Type B pancreatic cell (in vitro differentiated cells): ENCODE results near the gene RET. TPM values are rescaled to one million over a fixed set of nuclear protein-coding genes. Genes with fewer than 3 reads are reported as not detected.

Experiments
- DNase-seq: peaks from one replicate; pipeline ENCODE4 v3.0.0; 2021; ENCODE audit warnings: mixed read lengths; ENCODE audit not compliant: unreplicated experiment; ENCODE audit errors: extremely low spot score
- H3K27ac Mint-ChIP-seq: 2 replicates; pipeline ENCODE4 v1.8.0; 2021; ENCODE audit warnings: mild to moderate bottlenecking, mixed read lengths
- H3K27me3 Mint-ChIP-seq: 2 replicates; pipeline ENCODE4 v1.8.0; 2021; ENCODE audit warnings: mixed read lengths
- H3K36me3 Mint-ChIP-seq: 2 replicates; pipeline ENCODE4 v1.8.0; 2021; ENCODE audit warnings: mixed read lengths
- H3K4me1 Mint-ChIP-seq: one replicate; pipeline ENCODE4 v1.8.0; 2021; ENCODE audit warnings: mixed read lengths; ENCODE audit not compliant: unreplicated experiment
- H3K4me3 Mint-ChIP-seq: 2 replicates; pipeline ENCODE4 v1.8.0; 2021; ENCODE audit warnings: mild to moderate bottlenecking, mixed read lengths
- H3K9me3 Mint-ChIP-seq: 2 replicates; pipeline ENCODE4 v1.8.0; 2021; ENCODE audit warnings: mixed read lengths
- total RNA-seq: library from RNA; stranded (reverse); gene quantifications from 2 replicates; pipeline ENCODE4 v1.2.1, GENCODE V29; 2021; ENCODE audit warnings: low replicate concordance
- TF ChIP-seq, protein P1 (sequence below): fragments of 200-600 bp; sonication (generic); conservative IDR thresholded peaks from 2 replicates; pipeline ENCODE4 v1.5.0; 2021; ENCODE audit warnings: antibody characterized with exemption, mild to moderate bottlenecking

The RET gene
- total RNA-seq, 1 donor from 2014 or later, result 8.2 TPM

DNA sequence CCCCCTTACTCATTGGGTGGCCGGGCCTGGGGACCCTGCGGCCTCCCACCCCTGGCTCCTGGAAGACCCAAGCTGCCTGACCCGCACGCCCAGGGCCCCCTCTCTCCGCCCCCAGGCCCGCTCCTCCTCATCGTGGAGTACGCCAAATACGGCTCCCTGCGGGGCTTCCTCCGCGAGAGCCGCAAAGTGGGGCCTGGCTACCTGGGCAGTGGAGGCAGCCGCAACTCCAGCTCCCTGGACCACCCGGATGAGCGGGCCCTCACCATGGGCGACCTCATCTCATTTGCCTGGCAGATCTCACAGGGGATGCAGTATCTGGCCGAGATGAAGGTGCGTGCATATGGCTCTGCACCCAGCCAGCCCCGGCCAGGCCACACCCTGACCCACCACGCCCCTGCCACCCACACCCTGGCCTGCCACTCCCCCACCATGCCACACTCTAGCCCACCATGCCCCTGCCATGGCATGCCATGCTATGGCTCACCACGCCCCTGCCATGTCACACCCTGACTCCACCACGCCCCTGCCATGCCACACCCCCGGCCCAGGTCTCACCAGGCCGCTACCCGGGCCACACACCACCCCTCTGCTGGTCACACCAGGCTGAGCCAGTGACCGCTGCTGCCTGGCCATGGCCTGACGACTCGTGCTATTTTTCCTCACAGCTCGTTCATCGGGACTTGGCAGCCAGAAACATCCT lies 42.7 kb downstream of the RET start:
- Mint-ChIP-seq H3K9me3 (no peaks in the 10 kb centered on the region), H3K4me3 (no peak overlapping the region), H3K27me3 (no peaks in the 10 kb centered on the region), H3K27ac (no peak overlapping the region), H3K36me3 (no peaks in the 10 kb centered on the region), H3K4me1 (peaks cover 10% of the 10 kb centered on the region)
- TF ChIP-seq, protein P1, sequence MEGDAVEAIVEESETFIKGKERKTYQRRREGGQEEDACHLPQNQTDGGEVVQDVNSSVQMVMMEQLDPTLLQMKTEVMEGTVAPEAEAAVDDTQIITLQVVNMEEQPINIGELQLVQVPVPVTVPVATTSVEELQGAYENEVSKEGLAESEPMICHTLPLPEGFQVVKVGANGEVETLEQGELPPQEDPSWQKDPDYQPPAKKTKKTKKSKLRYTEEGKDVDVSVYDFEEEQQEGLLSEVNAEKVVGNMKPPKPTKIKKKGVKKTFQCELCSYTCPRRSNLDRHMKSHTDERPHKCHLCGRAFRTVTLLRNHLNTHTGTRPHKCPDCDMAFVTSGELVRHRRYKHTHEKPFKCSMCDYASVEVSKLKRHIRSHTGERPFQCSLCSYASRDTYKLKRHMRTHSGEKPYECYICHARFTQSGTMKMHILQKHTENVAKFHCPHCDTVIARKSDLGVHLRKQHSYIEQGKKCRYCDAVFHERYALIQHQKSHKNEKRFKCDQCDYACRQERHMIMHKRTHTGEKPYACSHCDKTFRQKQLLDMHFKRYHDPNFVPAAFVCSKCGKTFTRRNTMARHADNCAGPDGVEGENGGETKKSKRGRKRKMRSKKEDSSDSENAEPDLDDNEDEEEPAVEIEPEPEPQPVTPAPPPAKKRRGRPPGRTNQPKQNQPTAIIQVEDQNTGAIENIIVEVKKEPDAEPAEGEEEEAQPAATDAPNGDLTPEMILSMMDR, result no peak
- no peak for DNase-seq

DNA sequence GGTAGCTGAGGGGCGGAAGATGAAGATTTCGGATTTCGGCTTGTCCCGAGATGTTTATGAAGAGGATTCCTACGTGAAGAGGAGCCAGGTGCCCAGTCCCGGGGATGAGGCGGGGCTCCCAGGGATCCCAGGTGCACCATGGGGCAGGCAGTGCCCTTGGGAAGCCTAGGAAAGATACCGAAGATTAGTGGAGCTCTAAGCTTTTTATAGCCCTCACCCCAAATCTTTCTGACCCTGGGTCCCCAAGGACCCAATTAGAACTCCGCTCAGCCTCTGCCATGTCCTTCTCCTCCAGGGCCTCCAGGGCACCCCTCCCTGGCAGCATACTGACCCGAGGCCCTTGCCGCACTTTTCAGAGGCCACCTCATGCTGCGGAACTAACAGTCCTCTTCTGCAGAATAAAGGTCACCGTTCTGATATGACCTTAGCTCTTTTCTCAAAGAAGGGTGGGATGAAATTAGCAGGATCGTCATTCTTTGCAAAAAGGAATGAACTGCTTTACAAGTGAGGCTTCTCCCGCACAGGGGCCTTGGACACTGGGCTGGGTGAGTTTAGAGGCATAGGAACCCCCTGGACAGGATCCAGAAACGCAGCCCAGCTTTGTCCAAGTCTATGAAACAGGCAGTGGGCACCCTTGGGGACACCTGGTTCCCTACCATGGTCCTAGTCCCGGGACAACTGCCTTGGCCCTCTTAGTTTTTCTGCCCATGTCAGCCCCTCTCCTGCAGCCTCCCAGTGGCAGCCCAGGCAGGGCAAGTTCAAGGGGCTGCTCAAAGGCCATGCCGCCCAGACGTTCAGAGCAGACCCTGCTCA lies 43.5 kb downstream of the RET start:
- no peak for DNase-seq
- peaks cover 10% of the 10 kb centered on the region for H3K4me1 Mint-ChIP-seq
- no peak overlapping the region for H3K4me3 Mint-ChIP-seq
- no peaks in the 10 kb centered on the region for H3K27me3 Mint-ChIP-seq
- TF ChIP-seq, protein P1, result no peak
- H3K9me3 Mint-ChIP-seq, result no peaks in the 10 kb centered on the region
- H3K27ac Mint-ChIP-seq, result no peak overlapping the region
- H3K36me3 Mint-ChIP-seq, result no peaks in the 10 kb centered on the region

DNA sequence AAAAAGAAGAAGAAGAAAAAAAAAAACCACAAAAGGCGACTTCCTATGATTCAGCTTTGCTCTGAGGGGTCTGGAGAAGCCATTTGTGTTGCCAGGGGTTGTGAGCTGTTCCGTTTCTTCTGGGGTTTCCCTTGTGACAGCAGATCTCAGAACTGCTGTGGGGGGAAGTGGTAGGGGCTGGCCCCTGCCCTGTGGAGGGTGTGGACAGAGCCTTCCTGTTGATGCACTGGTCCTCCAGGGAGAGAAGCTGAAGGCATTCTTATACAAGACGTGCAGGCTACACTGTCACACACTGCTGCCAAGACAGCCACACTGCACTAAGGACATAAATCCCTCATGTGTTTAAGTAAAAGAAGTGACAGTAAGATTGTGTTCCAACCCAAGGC lies 44.1 kb downstream of the RET start:
- peaks cover 10% of the 10 kb centered on the region for H3K4me1 Mint-ChIP-seq
- H3K9me3 Mint-ChIP-seq, result no peaks in the 10 kb centered on the region
- H3K27me3 Mint-ChIP-seq, result no peaks in the 10 kb centered on the region
- DNase-seq, result no peak
- no peak overlapping the region for H3K27ac Mint-ChIP-seq
- H3K36me3 Mint-ChIP-seq, result no peaks in the 10 kb centered on the region
- no peak overlapping the region for H3K4me3 Mint-ChIP-seq
- TF ChIP-seq, protein P1, result no peak

DNA sequence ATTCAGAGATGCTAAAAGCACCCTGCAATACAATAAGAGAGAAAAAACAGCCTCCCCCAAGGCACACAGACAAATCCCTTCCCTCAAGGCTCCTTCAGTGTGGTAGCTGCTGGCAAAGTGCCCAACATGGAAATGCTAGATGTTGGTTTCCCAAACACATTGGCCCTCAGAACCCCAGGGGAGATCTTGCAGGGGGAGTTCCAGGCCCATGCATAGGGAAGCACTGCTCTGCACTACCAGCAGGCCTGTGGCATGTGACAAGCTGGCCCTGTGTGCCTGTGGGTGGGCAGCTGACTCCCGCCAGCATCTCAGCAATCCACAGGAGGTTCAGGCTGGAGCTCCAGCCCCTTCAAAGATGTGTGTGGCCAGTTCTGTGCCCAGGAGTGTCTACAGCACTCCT lies 44.6 kb downstream of the RET start:
- DNase-seq, result no peak
- Mint-ChIP-seq H3K4me3 (no peak overlapping the region), H3K27me3 (no peaks in the 10 kb centered on the region), H3K27ac (no peak overlapping the region), H3K36me3 (no peaks in the 10 kb centered on the region), H3K9me3 (no peaks in the 10 kb centered on the region), H3K4me1 (peaks cover 10% of the 10 kb centered on the region)
- TF ChIP-seq, protein P1, result no peak

DNA sequence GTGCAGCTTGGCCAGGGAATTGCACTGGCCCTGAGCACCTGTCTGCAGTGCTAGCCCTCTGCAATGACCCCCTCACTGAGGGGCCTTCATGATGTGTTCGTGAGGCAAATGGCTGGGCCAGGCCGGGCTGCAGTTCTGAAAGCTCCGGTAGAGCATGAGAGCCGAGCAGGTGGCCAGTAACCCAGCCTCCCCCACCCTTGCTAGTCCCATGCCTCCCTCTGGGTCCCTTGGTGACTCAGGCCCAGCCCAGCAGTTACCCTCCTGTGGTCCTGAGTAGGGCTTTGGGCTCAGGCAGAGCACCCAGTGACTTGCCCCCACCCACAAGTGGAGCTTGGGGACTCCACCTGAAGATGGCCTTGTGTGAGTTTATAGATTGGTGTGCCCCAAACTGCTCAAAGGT lies 45.2 kb downstream of the RET start:
- no peak overlapping the region for H3K27ac Mint-ChIP-seq
- H3K4me3 Mint-ChIP-seq, result no peak overlapping the region
- H3K9me3 Mint-ChIP-seq, result no peaks in the 10 kb centered on the region
- H3K27me3 Mint-ChIP-seq, result peaks cover 3% of the 10 kb centered on the region
- TF ChIP-seq, protein P1, result no peak
- H3K4me1 Mint-ChIP-seq, result peaks cover 10% of the 10 kb centered on the region
- H3K36me3 Mint-ChIP-seq, result no peaks in the 10 kb centered on the region
- DNase-seq, result peak; percentile 58
